Fibroblast of gingiva (primary cell): ENCODE data around the gene ZNF474.

Source experiments
- DNase-seq: peaks from one replicate; pipeline ENCODE4 v3.0.0-alpha.2; 2011; ENCODE audit warnings: low read depth

ZNF474 gene

GRCh38 chr5:122118356-122118948 is 10.9 kb upstream of the ZNF474 start:
- no peak for DNase-seq

DNA sequence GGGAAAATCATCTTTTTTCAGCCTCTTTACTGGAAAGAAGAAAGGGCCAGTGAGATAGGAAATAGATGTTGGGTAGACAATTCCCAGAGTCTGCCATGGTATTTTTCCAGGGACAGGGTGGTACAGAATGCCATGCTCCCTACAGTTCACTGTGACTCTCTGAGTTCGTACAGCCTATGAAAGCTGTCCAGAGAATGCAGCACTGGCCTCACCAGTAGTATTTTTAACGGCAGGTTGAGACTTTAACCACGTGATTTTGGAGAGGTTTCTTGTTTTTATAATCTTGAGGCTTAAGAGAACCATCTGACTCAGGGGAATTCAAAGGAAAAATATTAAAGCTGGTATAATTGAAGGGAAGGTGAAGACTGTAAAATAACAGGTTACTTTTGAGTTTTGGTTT is 10.1 kb upstream of the ZNF474 start:
- no peak for DNase-seq

GRCh38 chr5:122120493-122120892 is 8.9 kb upstream of the ZNF474 start:
- no peak for DNase-seq

DNA sequence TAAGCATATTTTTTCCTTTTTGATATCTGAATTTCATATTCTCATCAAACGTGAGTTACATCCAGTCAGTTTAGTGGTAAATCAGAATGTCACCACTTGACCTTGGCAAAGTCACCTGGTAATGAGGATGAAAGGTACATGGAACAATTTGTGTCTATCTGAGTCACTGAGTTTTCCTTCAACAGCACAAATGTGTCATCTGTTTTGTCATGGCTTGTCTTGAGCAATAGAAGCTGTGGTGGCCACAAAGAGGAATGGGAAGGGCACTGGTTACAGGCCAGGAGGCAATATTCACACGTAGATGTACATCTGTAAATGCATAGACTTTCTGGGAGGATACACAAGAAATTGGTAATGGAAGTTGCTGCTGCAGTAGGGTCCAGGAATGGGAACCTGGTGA is 8.4 kb upstream of the ZNF474 start:
- DNase-seq, result no peak

DNA sequence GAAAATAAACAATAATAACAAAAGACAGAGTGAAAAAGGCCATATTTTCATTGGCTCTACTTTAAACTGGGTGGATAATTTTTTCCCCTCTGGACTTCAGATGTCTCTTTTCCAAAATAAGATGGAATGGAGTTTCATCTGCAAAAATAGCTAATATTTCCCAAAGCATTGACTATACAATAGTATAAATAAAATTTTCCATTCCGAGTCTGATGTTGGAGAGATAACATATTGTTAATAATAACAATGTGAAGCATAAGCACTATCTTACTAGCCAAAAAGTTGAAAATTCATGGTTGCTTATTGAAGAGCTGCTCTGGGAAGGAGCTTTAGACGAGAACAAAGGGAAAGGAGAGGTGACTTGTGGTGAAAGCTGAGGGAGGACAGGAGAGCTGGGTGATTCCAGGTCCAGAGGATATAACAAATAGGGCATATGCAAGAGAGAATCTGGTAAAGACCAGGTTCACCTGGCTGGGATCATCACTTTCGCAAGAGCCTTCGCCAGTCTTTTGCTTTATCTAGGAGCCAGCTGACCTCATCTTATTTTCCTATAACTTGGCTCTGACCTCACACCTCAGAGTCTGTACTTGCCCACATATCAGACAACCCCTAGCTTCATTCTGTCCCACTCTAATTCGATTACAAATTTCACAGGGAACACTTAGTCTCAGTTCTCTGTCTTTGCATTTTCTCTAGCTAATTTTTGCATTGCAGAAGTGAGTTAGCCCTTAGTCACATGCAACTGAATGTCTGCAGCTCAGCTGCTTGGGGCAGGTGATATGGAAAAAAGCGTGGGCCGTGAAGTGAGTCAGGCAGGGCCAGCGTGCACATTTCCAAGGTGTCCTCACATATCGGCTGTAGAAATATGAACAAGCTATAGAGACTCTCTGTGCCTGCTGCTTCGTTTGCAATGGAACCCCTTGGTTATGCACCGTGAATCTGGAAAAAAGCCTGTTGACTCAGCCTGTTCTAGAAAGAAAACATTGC is 7.6 kb upstream of the ZNF474 start:
- DNase-seq, result no peak

- DNase-seq, result no peak
These were observed 4.6 kb upstream of the ZNF474 start for GRCh38 chr5:122124766-122125165.

DNA sequence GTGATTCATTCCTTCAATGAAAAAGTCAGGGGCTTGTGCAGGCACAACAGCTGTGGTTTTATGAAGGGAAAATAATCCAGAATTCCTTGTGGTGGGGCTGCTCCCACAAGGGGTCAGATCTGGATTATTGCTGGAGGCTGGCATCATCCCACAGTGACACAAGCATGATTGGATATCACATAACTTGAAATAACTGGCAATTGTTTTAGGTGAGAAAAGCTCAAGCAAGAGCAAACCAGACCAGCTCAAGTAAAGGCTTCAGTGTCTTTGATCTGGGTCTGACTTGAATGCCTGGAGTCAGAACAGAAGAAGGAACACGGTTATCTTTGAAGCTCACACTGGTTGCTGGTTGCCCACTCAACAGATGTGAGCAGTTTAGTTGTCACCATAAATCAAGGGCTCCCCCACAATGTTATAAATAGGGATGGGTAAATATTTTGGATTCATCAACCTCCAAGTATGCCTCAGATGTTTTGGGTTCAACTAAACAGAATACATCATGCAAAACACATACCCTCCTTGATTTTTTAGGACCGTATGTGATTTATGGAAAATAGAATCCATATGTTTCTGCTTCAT is 3.1 kb upstream of the ZNF474 start:
- peak; percentile 30 for DNase-seq

DNA sequence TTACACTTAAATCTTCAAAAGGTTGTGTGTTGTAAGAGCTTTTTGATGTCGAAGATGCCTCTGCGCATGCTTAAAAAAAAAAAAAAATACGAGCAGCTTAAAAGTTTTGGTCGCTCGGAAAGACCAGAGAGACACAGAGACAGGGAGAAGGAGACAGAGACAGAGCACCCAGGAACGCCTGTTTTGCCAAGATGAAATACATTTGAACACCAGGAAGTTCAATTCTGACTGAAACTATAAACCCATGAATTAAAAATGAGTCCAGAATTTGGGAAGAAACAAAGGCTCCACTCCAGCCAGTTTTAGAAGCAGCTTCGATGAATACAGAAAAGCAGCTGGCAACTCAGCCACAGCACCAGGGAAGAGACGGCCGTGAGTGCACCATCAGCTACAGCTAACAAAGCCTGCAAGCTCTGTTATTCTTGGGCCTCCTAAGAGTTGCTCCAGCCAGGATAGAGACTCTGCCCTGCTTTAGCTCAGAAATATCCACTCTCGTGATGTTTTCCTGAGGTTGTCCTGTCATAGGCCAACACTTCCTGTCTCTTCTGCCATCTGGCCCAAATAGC is 2.5 kb upstream of the ZNF474 start:
- peak; percentile 29 for DNase-seq

GRCh38 chr5:122130152-122130551 is 806 bp downstream of the ZNF474 start:
- no peak for DNase-seq

- no peak for DNase-seq
These were observed 8.4 kb downstream of the ZNF474 start for GRCh38 chr5:122137702-122138101.

GRCh38 chr5:122138356-122138755 is 9.0 kb downstream of the ZNF474 start:
- peak; percentile 63 for DNase-seq

DNA sequence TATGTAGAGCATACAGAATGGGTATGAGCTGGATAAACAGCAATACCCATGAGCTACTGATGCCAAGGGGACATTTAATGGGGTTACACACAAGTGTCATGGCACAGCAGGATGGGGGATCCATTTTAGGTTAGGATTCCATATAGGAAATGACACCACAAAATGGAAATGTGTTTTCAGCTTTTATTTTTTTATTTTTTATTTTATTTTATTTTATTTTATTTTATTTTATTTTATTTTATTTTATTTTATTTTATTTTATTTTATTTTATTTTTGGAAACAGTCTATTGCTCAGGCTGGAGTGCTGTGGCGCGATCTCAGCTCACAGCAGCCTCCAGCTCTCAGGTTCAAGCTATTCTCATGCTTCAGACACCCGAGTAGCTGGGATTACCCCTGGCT is 11.6 kb downstream of the ZNF474 start:
- no peak for DNase-seq

DNA sequence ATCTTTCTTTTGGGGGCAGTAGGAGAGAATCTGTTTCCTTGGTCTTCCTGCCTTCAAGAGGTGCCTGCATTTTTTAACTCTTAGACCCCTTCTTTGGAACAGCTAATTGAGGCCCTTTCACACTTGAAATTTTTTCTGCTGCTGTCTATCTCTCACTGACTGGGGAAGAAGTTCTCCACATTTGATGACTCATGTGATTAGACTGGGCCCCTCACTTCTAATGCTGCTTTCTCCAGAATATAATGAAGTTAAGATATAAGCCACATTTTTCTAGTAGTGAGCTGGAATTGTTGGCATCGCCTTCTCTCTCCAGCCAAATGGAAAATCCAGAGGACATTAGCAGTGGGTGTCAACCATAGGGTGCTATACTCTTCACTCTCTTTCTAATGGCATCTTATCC is 12.4 kb downstream of the ZNF474 start:
- no peak for DNase-seq

DNA sequence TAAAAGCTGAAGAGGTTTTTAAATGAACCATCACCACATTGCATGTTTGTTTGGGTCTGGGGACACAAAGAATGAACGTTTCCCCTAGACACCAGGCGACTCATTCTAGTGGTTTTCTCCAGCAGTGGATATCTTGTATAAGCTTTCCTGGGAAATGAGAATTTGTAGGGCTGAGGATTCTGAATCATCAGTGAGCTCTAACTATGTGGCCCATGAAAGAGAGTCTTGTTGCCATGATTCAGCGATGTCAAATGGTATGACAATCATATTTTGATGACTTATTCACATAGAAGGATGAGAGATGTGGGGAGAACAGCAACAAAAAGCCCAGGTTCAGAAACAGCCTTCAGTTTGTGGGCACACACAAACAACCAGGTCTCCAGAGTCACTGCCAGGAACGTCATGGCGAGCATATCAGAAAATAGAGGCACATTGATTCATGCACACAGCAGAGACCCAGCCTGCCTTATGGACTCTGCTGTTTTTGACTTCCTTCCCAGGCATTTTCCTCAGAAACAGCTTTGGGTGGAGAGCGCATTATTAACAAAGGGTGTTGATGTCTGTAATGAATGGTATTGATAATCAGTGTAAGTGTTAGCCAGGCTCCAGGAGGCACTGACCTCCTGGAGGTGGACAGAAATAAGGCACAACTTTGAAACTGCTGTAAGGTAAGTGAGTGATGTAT is 13.3 kb downstream of the ZNF474 start:
- DNase-seq, result no peak

- DNase-seq, result peak; percentile 64
These were observed 14.9 kb downstream of the ZNF474 start for GRCh38 chr5:122144236-122144635.

- DNase-seq, result no peak
These were observed 16.6 kb downstream of the ZNF474 start for GRCh38 chr5:122145906-122146305.

DNA sequence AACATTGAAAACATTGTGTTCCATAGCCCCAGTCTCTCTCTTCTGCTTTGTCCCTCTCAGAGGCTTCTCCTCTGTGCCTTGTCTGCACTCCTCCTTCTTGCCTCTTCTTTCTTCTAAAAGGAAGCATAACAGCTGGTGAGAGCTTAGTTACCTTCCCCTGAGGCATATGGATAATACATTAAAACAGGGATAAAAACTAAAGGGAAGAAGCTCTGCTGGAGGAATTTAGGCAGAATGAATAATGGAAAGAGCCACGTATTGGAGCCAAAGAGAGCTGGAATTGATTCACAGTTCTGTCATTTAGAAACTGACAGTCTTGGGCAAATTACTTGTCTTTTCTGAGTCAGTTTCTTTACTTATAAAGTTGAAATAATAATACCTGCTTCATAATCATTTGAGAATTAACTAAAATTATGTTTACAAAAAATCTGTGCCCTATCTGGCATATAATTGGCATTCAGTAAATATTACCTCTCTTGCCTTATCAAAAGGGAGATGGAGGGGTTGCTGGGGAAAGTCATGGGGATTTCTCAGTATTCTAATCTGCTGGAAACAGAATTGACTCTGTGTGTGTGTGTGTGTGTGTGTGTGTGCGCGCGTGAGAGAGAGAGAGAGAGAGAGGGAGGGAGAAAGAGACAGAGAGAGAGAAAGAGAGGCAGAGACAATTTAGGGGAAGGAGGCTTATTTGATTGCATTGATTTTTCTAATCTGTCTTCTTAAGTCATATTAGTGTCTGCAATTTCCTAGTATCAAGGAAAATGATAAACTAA is 20.2 kb downstream of the ZNF474 start:
- no peak for DNase-seq

GRCh38 chr5:122150215-122150614 is 20.9 kb downstream of the ZNF474 start:
- DNase-seq, result no peak

DNA sequence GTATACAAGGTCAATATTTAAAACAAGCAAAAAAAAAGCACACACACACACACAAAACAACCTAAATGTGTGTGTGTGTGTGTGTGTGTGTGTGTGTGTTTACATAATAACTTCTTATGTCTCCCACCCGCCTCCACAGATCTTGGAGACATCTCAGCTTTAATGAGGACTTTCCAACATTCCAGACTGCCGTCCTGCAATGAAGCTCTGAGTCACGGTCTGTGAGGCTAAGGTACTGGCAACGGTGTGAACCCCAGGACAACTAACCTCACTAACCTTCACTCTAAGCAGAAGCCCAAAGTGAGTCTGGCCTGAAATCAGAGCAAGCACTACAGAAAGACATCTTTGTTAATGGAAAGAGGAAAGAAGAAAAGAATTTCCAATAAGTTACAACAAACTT is 22.3 kb downstream of the ZNF474 start:
- DNase-seq, result no peak

GRCh38 chr5:122152266-122152900 is 23.0 kb downstream of the ZNF474 start:
- no peak for DNase-seq

- peak; percentile 79 for DNase-seq
These were observed 23.9 kb downstream of the ZNF474 start for GRCh38 chr5:122153230-122153629.
